HG03159 (cell line): ENCODE measurements around the gene PRF1.
"Not testable (repeated sequence)": the region's sequence is repeated elsewhere in the genome, so short reads cannot be mapped to it uniquely, and the experiment has no call there.

Experiments
- ATAC-seq: cut with Tn5 transposase; IDR thresholded peaks from one replicate; pipeline ENCODE4 v1.9.1; 2021; ENCODE audit warnings: mild to moderate bottlenecking, moderate library complexity; ENCODE audit not compliant: unreplicated experiment

Gene PRF1

DNA sequence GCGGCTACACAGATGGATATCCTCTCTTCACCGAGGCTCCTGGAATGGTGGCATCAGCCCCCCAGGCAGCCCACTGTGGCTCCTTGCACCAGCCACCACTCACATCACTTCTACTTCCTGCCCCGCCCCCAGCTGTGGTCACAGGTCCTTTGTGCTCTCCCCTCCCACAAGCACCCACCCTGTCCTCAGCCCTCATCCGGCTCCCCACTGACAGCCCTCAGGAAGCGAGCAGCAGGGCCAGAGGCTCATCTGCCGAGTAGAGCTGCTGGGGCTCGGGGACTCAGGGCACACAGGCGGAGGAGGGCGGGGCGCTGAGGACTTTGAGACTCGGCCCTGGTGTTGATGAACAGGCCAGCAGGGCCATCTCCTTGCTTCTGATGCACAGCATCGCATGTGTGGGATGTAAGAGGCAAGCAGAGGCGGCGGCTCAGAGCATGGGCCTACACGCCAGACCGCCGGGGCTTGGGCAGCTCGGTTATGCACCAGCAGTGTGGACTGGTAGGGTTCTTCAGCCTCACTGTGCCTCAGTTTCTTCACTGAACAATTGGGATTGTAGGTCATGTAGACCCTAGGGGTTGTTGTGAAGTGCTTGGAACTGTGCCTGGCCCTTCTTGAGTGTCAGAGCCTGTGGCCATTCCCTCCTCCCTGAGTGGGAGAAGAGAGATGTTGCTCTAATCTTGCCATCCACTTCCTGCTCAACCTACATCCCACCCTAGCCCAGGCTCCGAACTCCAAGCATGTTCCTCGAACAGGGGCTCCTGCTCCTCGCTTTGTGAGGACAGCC, at the start of gene PRF1:
PRF1 (minus strand) TSS at position 77 of the 784 bp plus-strand sequence. CDS start 1,839 bp downstream, outside the sequence.
- no peak for ATAC-seq

DNA sequence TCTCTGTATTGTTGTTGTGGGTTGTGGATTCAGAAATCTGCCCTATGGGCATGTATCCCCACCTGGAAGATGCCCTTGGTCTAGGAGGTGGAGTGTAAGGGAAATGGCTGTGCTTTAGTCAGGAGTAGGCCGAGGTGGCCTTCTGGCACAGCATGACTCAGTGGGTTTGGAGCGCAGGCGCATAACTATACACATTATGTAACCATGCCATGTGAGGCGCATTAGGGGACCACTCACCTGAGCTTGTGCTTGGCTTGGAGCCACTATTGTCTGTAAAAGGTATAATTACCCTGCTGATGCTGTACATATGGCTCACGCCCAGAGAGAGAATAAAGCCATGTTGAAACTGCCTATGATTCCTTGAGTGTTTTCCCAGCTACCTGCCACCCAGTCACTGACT, 49.1 kb upstream of the PRF1 start:
- no peak for ATAC-seq

DNA sequence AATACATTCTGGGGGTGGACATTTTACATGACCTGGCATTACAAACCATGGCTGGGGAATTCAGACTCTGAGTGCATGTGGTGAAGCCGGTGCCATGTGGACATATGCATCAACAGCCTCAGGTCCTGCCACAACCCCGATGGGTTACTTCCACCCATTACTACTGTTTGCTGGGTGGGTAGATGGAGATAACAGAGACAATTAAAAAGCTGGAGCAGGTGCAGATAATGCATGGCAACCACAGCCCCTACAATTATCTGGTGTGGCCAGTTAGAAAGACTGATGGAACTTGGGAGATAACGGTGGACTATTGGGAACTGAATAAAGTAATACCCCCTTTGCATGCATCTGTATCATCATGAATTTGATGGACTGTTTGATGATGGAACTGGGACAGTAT, 48.2 kb upstream of the PRF1 start:
- no peak for ATAC-seq

DNA sequence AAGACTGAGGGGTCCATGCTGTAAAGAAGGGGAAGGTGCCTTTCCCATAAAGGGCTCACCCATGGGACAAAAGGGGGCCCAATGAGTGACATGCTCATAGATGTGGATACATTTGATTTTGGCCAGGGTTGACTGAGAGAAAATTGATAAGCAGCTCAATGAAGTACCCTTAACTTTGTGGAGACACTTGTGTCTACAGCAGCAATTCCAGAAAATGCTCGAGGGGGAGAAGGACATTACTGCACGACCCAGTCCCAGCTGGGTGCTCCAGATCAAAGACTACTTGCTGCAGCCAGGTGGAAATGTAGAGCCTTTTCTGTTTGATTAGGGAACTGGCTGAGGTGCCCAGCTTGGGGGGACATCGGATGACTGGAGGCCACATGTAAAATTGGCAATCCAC, 47.6 kb upstream of the PRF1 start:
- ATAC-seq = no peak

DNA sequence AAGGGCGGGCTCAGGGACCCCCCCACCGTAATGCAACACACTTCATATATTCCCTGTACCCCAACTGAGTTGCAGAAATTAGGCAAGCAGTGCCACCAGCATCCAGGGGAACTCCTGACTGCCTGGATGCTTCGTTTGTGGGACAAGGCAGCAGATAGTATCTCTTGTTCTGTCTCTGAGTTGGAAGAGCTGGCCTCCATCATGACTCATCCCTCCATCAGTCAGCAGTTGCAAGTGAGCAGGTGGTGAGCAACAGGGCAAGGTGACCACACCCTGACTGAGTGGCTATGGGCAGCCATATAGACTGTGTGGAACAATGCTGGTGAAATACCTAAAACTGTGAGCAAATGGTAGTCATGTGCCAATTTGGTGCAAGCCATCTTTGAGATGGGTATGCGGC, 47.0 kb upstream of the PRF1 start:
- no peak for ATAC-seq

DNA sequence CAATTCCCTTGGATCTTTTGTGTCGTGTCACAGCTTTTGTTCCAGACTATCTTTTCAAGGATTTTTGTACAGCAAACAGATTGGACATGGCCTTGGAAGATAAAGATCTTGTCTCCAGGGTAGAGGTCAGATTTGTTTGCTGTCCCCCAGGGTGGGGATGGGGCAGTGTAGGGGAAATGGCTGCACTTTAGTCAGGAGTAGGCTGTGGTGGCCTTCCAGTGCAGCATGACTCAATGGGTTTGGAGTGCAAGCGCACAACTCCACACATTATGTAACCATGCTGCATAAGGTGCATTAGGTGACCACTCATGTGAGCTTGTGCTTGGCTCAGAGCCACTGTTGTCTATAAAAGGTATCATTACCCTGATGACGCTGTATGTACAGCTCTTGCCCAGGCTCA, 45.9 kb upstream of the PRF1 start:
- ATAC-seq = no peak

DNA sequence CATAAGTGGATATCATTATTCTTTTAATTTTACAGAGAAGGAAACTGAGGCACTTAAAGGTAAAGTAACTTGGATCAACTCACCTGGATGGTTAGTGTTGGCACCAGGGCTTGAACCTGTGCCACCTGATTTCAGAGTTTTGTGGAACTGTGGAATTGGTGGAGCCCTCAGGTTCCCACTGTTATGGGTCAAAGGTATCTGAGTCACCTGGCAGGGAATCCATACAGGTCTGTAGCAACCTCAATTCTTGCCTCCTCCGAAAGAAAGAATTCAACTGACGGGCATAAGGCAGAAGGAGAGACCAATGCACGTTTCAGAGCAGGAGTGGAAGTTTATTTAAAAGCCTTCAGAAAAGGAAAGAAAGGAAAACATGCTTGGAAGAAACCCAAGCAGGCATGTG, 44.5 kb upstream of the PRF1 start:
- no peak for ATAC-seq

DNA sequence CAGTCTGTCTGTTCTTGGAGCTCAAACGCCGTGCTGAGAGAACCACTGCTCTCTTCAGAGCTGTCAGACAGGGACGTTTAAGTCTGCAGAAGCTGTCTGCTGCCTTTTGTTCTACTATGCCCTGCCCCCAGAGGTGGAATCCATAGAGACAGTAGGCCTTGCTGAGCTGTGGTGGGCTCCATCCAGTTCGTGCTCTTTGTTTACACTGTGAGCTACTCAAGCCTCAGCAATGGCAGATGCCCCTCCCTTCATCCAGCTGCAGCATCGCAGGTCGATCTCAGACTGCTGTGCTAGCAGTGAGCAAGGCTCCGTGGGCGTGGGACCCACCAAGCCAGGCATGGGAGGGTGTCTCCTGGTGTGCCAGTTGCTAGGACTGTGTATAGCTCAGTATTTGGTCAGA, 42.4 kb upstream of the PRF1 start:
- not testable (repeated sequence) for ATAC-seq

DNA sequence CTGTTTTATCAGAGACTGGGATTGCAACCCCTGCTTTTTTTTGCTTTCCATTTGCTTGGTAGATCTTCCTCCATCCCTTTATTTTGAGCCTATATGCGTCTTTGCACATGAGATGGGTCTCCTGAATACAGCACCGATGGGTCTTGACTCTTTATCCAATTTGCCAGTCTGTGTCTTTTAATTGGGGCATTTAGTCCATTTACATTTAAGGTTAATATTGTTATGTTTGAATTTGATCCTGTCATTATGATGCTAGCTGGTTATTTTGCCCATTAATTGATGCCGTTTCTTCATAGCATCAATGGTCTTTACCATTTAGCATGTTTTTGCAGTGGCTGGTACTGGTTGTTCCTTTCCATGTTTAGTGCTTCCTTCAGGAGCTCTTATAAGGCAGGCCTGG, 40.7 kb upstream of the PRF1 start:
- not testable (repeated sequence) for ATAC-seq

DNA sequence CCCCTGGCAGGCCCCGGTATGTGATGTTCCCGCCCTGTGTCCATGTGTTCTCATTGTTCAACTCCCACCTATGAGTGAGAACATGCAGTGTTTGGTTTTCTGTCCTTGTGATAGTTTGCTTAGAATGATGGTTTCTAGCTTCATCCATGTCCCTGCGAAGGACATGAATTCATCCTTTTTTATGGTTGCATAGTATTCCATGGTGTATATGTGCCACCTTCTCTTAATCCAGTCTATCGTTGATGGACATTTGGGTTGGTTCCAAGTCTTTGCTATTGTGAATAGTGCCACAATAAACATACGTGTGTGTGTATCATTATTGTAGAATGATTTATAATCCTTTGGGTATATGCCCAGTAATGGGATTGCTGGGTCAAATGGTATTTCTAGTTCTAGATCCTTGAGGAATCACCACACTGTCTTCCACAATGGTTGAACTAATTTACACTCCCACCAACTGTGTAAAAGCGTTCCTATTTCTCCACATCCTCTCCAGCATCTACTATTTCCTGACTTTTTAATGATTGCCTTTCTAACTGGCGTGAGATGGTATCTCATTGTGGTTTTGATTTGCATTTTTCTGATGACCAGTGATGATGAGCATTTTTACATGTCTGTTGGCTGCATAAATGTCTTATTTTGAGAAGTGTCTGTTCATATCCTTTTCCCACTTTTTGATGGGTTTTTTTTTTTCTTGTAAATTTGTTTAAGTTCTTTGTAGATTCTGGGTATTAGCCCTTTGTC, 37.3 kb upstream of the PRF1 start:
- not testable (repeated sequence) for ATAC-seq

DNA sequence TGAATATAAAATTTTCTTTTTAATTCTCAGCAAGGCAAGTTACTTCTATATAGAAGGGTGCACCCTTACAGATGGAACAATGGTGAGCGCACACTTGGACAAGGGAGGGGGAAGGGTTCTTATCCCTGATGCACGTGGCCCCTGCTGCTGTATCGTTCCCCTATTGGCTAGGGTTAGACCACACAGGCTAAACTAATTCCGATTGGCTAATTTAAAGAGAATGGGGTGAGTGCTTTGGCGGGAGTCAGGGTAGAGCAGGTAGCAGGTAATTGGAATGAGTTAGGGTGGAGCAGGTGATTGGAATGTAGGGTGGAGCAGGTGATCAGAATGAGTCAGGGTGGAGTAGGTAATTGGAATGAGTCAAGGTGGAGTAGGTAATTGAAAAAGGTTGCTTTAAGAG, 32.0 kb upstream of the PRF1 start:
- not testable (repeated sequence) for ATAC-seq

DNA sequence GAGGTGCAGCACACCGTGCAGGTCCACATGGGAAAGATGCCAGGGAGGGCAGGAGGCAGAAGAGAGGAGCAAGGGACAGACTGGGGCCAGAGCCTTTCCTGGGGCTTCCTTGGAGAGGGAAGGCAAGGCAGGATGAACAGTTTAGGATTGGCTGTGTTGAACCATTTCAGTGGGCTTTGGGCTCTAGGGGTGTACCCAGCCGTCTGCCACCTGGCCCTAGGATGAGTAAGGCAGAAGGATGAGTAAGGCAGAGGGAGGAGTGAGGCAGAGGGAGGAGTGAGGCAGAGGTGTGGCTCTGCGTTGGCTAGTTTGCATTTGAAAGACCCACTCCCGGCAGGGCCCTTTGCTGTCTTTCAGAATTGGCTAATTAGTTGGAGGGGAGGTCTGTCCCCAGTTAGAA, 31.5 kb upstream of the PRF1 start:
- ATAC-seq = no peak

DNA sequence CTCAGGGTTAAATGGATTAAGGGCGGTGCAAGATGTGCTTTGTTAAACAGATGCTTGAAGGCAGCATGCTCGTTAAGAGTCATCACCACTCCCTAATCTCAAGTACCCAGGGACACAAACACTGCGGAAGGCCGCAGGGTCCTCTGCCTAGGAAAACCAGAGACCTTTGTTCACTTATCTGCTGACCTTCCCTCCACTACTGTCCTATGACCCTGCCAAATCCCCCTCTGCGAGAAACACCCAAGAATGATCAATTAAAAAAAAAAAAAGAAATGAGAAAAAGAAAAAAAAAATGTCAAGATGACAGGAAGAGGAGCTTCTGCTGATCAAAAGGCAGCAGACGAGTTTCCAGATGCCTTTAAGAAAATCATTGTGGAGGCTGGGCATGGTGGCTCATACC, 29.2 kb upstream of the PRF1 start:
- ATAC-seq = not testable (repeated sequence)

DNA sequence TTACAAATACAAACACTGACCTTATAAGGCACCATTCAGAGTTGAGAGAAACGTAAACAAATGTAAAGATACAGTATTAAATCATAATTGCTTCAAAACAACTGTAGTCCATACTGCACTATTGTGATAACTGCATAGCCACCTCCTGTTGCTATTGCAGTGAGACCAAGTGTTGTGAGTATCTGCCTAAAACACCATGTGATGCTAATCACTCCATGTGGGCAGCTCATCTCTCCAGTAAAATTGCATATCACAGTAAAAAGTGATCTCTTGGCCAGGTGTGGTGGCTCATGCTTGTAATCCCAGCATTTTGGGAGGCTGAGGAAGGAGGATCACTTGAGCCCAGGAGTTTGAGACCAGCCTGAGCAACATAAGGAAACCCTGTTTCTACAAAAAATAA, 26.8 kb upstream of the PRF1 start:
- ATAC-seq = no peak

DNA sequence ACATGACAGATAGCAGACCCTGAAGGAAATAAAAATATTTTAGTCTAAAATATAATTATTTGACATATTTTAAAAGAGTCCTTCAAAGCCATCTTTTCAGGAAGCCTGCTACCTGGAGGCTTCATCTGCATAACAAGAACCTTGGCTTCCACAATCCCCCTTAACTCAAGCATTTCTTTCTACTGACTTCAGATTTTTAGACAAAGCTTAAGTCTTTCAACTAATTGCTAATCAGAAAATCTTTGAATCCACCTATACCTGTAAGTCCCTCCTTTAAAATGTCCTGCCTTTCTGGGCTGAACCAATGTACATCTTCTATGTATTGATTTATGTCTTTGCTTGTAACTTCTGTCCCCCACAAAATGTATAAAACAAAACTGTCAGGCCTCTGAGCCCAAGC, 23.5 kb upstream of the PRF1 start:
- no peak for ATAC-seq

DNA sequence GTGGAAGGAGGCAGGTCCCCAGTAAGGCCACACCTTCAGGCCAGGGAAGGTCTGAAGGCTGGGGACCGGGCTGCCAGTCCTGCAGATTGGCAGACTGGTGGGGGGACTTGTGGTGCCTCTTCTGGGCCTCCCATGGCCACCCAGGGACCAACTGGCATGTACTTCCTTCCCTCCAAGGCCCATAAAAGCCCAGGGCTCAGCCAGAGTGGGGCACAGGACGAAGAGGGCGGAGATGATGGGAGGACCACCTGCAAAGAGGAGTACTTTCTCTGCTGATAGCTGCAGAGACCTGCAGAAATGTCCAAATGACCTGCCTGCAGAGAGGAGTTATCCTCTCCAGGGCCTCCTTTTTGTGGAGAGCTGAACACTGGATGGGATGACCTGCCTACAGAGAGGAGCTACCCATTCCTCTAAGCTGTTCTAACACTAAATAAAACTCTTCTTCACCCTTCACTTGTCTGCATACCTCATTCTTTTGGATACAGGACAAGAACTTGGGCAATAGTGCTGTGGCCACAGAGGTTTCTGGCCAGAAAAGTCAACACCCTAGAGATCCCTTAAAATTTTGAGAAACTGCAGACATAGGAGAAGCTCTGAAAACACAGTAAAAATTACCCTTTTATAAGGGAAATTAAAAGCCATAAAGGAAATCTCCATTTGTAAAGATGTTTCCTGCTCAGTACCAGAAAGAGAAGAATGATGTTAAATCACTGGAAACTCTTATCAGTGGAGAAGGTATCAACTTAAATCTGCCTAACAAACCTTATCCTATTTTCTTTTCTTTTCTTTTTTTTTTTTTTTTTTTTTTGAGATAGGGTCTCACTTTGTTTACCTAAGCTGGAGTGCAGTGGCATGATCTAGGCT, 20.7 kb upstream of the PRF1 start:
- no peak for ATAC-seq

DNA sequence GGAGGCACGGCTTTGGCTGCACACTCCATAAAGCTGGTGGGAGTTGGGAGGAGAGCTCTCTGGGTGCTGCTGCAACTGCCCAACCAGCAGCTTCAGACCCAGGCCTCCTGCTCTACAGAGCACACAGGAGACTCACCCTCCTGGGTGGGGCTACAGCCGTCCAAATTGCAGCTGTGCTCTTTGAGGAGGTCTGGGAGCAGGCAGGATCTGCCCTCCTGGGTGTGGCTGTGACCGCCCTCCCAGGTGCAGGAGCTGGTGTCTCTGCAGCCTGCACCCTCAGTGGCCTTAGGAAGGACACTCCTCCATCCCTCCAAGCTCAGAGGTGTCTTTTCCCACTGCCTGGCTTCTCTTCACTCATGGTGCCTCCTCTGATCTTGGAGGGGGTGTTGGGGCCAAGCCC, 20.0 kb upstream of the PRF1 start:
- ATAC-seq = no peak

DNA sequence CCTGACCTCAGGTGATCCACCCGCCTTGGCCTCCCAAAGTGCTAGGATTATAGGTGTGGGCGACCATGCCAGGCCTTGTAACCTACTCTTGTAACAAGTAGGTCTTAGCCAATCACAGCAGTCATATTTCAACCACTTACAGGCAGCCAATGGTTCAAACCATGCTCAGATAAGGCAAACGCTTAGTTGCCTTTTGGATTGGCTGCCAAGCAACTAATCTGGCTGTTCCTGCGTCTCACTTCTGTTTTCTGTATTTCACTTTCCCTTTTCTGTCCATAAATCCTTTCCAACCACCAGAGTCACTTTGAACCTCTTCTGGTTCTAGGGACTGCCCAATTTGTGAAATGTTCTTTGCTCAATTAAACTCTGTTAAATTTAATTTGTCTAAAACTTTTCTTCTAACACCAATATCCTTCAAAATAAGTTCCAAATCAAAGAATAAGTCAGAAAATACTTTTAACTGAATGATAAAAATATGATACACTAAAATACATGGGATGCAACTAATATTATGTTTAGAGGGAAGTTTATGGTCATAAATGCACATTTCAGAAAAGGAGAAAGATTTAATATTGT, 19.1 kb upstream of the PRF1 start:
- no peak for ATAC-seq

DNA sequence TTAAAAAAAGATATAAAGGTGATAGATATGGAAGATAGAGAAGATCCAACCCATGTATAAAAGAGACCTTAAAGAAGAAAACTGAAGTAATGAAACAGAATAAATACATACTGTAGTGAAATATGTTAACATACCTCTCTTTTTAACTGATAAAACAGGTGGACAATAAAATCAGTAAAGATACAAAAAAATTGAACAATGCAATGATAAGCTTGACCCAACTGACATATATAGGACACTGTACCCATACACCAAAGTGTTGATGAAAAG, 17.4 kb upstream of the PRF1 start:
- ATAC-seq = no peak

DNA sequence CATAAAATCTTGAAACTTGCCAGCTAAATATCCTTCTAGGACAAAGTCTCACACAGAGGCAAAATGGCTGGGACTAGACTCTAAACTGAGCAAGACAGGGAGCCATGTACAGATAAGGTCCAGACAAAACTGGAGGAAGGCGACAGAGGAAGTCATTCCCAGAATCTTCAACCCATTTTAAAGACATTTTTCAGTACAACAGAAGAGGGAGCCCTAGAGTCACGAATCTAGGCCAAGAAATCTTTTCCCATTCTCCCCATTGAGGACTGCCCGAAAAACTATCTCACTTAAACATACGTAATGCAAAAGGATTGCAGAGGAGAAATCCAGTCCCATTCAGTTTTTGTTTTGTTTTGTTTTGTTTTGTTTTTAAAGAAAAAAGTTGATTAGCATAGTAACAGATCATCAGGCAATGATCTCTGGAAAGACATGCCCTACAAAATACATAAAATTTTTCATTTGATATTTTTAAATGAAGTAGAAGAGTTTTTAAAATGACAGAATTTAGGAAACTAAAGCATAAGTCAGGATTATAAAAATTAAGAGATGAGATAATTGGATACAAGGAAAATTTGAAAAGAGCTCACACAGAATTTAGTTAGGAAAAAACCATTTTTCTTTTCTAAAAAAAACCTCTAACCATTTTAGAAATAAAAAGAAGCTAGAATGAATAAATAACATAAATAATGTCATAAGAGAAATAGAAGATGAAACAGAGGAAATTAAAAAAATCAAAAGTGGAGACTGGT, 16.9 kb upstream of the PRF1 start:
- no peak for ATAC-seq

DNA sequence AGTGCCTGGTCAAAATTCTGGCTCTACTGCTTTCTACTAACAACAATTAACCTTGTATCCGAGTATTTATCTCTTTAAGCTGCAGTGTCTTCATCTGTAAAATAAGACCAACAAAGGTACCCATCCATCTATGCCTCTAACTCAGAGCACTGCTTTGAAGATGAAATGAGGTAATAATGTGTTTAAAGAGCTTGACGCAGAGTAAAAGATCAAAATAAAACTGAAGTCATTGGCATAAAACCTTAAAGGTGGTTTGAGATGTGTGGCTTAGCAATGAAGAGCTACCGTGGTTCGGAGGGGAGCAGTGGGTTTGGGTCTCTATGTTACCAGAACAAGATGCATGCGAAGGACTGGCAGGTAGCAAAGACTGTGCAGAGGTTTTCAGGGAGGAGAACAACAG, 16.1 kb upstream of the PRF1 start:
- ATAC-seq = no peak
